Liver (tissue), 9 donors: Measurements from ENCODE around the gene CCND1. TPM values are rescaled to one million over a fixed set of nuclear protein-coding genes. Genes with fewer than 3 reads are reported as not detected.

ENCODE experiments used
- DNase-seq: peaks from one replicate; pipeline ENCODE4 v3.0.0-alpha.2; 2017; ENCODE audit warnings: low spot score
- H3K27ac ChIP-seq, 2 donors: one replicate each; pipeline ENCODE4 v1.7.0; 2013; ENCODE audit warnings: inconsistent platforms in 2 of 2, low read length in 2 of 2, control low read depth in 1 of 2, low read depth in 1 of 2, mild to moderate bottlenecking in 1 of 2
- H3K27me3 ChIP-seq, 4 donors: one replicate each; pipeline versions ENCODE4 v1.6.1 to v1.7.0; 2013; ENCODE audit warnings: low read length in 3 of 4, inconsistent platforms in 1 of 4, mild to moderate bottlenecking in 1 of 4, moderate library complexity in 1 of 4; ENCODE audit not compliant: control insufficient read depth in 4 of 4, insufficient read depth in 4 of 4
- H3K36me3 ChIP-seq, 4 donors: one replicate each; pipeline versions ENCODE4 v1.6.1 to v1.7.0; 2013; ENCODE audit warnings: low read length in 3 of 4, mild to moderate bottlenecking in 3 of 4, low read depth in 1 of 4, moderate library complexity in 1 of 4; ENCODE audit not compliant: control insufficient read depth in 4 of 4, insufficient read depth in 3 of 4
- H3K4me1 ChIP-seq, 4 donors: one replicate each; pipeline versions ENCODE4 v1.6.1 to v1.7.0; 2013; ENCODE audit warnings: low read length in 3 of 4, mild to moderate bottlenecking in 3 of 4, moderate library complexity in 1 of 4; ENCODE audit not compliant: control insufficient read depth in 4 of 4, insufficient read depth in 4 of 4
- H3K4me3 ChIP-seq, 3 donors: one replicate each; pipeline versions ENCODE4 v1.6.1 to v1.7.0; 2013; ENCODE audit warnings: low read length in 3 of 3, control low read depth in 1 of 3, low read depth in 1 of 3, mild to moderate bottlenecking in 1 of 3
- H3K9ac ChIP-seq, 2 donors: one replicate each; pipeline ENCODE4 v1.7.0; 2013; ENCODE audit warnings: low read length in 2 of 2, mild to moderate bottlenecking in 2 of 2, moderate library complexity in 2 of 2, control low read depth in 1 of 2, low read depth in 1 of 2
- H3K9me3 ChIP-seq, 4 donors: one replicate each; pipeline versions ENCODE4 v1.6.1 to v1.7.0; 2013; ENCODE audit warnings: low read length in 3 of 4; ENCODE audit not compliant: control insufficient read depth in 4 of 4
- ATF3 ChIP-seq: IDR thresholded peaks from 2 replicates; pipeline ENCODE4 v1.6.1; 2016; ENCODE audit warnings: antibody characterized with exemption
- CTCF ChIP-seq: fragments of 150-350 bp; IDR thresholded peaks from 2 replicates; pipeline ENCODE4 v1.5.1; 2017; ENCODE audit warnings: improper control_type of control experiment, low read depth, low read length; ENCODE audit not compliant: missing input control
- EGR1 ChIP-seq, 2 donors: IDR thresholded peaks; 2 replicates each; pipeline ENCODE4 v1.6.1; 2016 to 2018; ENCODE audit warnings: antibody characterized with exemption in 2 of 2, low read depth in 2 of 2
- FOXA2 ChIP-seq: IDR thresholded peaks from 2 replicates; pipeline ENCODE4 v1.6.1; 2016; ENCODE audit warnings: antibody characterized with exemption
- GABPA ChIP-seq, 2 donors: IDR thresholded peaks in 1 of 2; conservative IDR thresholded peaks in 1 of 2; 2 replicates each; pipeline ENCODE4 v1.6.1; 2016; ENCODE audit warnings: antibody characterized with exemption in 2 of 2, mild to moderate bottlenecking in 1 of 2, moderate library complexity in 1 of 2
- MAX ChIP-seq: IDR thresholded peaks from 2 replicates; pipeline ENCODE4 v1.6.1; 2016; ENCODE audit warnings: antibody characterized with exemption
- NR2F2 ChIP-seq: IDR thresholded peaks from 2 replicates; pipeline ENCODE4 v1.6.1; 2016; ENCODE audit warnings: antibody characterized with exemption
- REST ChIP-seq: IDR thresholded peaks from 2 replicates; pipeline ENCODE4 v1.6.1; 2016; ENCODE audit warnings: antibody characterized with exemption, mild to moderate bottlenecking
- RXRA ChIP-seq, 2 donors: IDR thresholded peaks; 2 replicates each; pipeline ENCODE4 v1.6.1; 2017 to 2018; ENCODE audit warnings: antibody characterized with exemption in 2 of 2, mild to moderate bottlenecking in 1 of 2
- SP1 ChIP-seq: IDR thresholded peaks from 2 replicates; pipeline ENCODE4 v1.6.1; 2018; ENCODE audit warnings: antibody characterized with exemption, mild to moderate bottlenecking
- YY1 ChIP-seq: IDR thresholded peaks from 2 replicates; pipeline ENCODE4 v1.6.1; 2016; ENCODE audit warnings: antibody characterized with exemption, mild to moderate bottlenecking
- WGBS: extraction: QIAGEN DNeasy Blood & Tissue Kit; methylation state at CpG from one replicate; pipeline ENCODE4 v1.1.7; 2013; 5-methylcytosine and 5-hydroxymethylcytosine counted together
- polyA plus RNA-seq, 2 donors: library from polyadenylated mRNA; stranded (reverse) in 1 of 2; unstranded in 1 of 2; fragments of 200-250 nt in 1 of 2; fragments of >200 nt in 1 of 2; fragmentation: Nextera tagmentation in 1 of 2; extraction: Ambion mirVana in 1 of 2; gene quantifications; one replicate each; pipeline versions ENCODE4 v1.2.1 to v1.2.3, GENCODE V29; 2013 to 2015
- total RNA-seq, 2 donors: library from RNA; depleted of rRNA; stranded (reverse); fragments of >200 nt; gene quantifications; one replicate each; pipeline ENCODE4 v1.2.3, GENCODE V29; 2014
- donor health status: healthy.
- donor health status: healthy.
- donor health status: healthy.
- donor health status: healthy.
- donor health status: healthy.

Gene CCND1
- total and polyA plus RNA-seq, 4 donors, result 28.9 to 100 (median 53.3) TPM

GRCh38 chr11:69702239-69702691, 61.3 kb downstream of the CCND1 start:
- Histone ChIP-seq H3K4me1 (peaks cover 4 to 24% (median 13%) of the 10 kb centered on the region in 4 donors), H3K4me3 (no peak overlapping the region), H3K9me3 (no peaks in the 10 kb centered on the region), H3K27ac (no peak overlapping the region), H3K9ac (no peak overlapping the region), H3K36me3 (no peaks in the 10 kb centered on the region), H3K27me3 (peaks cover 0 to 16% (median 3%) of the 10 kb centered on the region in 4 donors)
- 15% methylated on average over 35 of the region's 35 CpGs for WGBS
- no peak for TF ChIP-seq GABPA (IDR thresholded peaks at IDR 0.05 in 1 of 2, conservative IDR thresholded peaks at IDR 0.05 in 1 of 2)
- TF ChIP-seq NR2F2, result no peak
- no peak for DNase-seq

- no peaks in the 10 kb centered on the region for H3K9me3 ChIP-seq
- WGBS, result 15% methylated on average over 45 of the region's 45 CpGs
- no peak overlapping the region for H3K27ac ChIP-seq
- peaks cover 4 to 24% (median 13%) of the 10 kb centered on the region in 4 donors for H3K4me1 ChIP-seq
- H3K36me3 ChIP-seq, result no peaks in the 10 kb centered on the region
- no peak for DNase-seq
- TF ChIP-seq EGR1 (IDR thresholded peaks at IDR 0.05; ENCODE audit: low read depth in 2 of 2), result no peak
- no peak for TF ChIP-seq GABPA (IDR thresholded peaks at IDR 0.05 in 1 of 2, conservative IDR thresholded peaks at IDR 0.05 in 1 of 2)
- TF ChIP-seq RXRA (IDR thresholded peaks at IDR 0.05), result no peak
- no peak for TF ChIP-seq CTCF
- no peak overlapping the region for H3K9ac ChIP-seq
- H3K27me3 ChIP-seq, result peaks cover 0 to 16% (median 3%) of the 10 kb centered on the region in 4 donors
- no peak overlapping the region for H3K4me3 ChIP-seq
These were observed 62.0 kb downstream of the CCND1 start for GRCh38 chr11:69702769-69703452.

GRCh38 chr11:69703453-69703767, 62.5 kb downstream of the CCND1 start:
- H3K9ac ChIP-seq, result no peak overlapping the region
- no peaks in the 10 kb centered on the region for H3K9me3 ChIP-seq
- no peak overlapping the region for H3K4me3 ChIP-seq
- no peaks in the 10 kb centered on the region for H3K36me3 ChIP-seq
- H3K27ac ChIP-seq, result no peak overlapping the region
- DNase-seq, result no peak
- WGBS, result 6% methylated on average over 34 of the region's 34 CpGs
- peaks cover 4 to 24% (median 13%) of the 10 kb centered on the region in 4 donors for H3K4me1 ChIP-seq
- H3K27me3 ChIP-seq, result peaks cover 0 to 16% (median 3%) of the 10 kb centered on the region in 4 donors
- TF ChIP-seq ATF3 (no peak), SP1 (no peak), FOXA2 (no peak), MAX (no peak), REST (no peak), EGR1 (IDR thresholded peaks at IDR 0.05; ENCODE audit: low read depth in 2 of 2) (no peak), YY1 (no peak)

Other genes with a start within 250 kb of the CCND1 start
- gene LINC01488, start 159.5 kb upstream of the CCND1 start, total RNA-seq, result under 1 TPM; 0.05 to 0.59 TPM
- gene LINC01488, start 159.5 kb upstream of the CCND1 start, polyA plus RNA-seq, result 1 to 10 TPM in 1 of 2 donors, under 1 TPM in 1; 0.61 to 2.3 TPM
- gene LTO1, start 34.2 kb downstream of the CCND1 start, total RNA-seq, result 10 to 100 TPM in 1 of 2 donors, 1 to 10 TPM in 1; 8.3 to 12.3 TPM
- gene LTO1, start 34.2 kb downstream of the CCND1 start, polyA plus RNA-seq, result 1 to 10 TPM; 4.9 to 6.4 TPM
- gene FGF19, start 62.9 kb downstream of the CCND1 start, total RNA-seq, result not detected
- under 1 TPM in 1 of 2 donors, not detected in 1; 0.09 TPM for gene FGF19, start 62.9 kb downstream of the CCND1 start, polyA plus RNA-seq
- gene FGF4, start 134.2 kb downstream of the CCND1 start, total RNA-seq, result not detected
- gene FGF4, start 134.2 kb downstream of the CCND1 start, polyA plus RNA-seq, result not detected
- not detected for gene FGF3, start 178.3 kb downstream of the CCND1 start, total RNA-seq
- not detected for gene FGF3, start 178.3 kb downstream of the CCND1 start, polyA plus RNA-seq